Measurements from ENCODE around the gene GLOD5. TPM values are rescaled to one million over a fixed set of nuclear protein-coding genes. Genes with fewer than 3 reads are reported as not detected.

The GLOD5 gene
- total RNA-seq, 1 donor from 2014 or later, result not detected

- Mint-ChIP-seq H3K4me3 (no peak overlapping the region), H3K27ac (no peak overlapping the region), H3K4me1 (peaks cover 11% of the 10 kb centered on the region), H3K36me3 (ENCODE audit: low read depth) (peaks cover 3% of the 10 kb centered on the region), H3K27me3 (no peaks in the 10 kb centered on the region), H3K9me3 (no peaks in the 10 kb centered on the region)
- ChIA-PET CTCF (no interaction called here), POLR2A (no interaction called here)
- ATAC-seq (ENCODE audit: low read depth) (no peak), DNase-seq (no peak)
- intact Hi-C loops (cut with micrococcal nuclease), result no loop called here
- TF ChIP-seq CTCF (IDR thresholded peaks at IDR 0.05), result no peak
Observed at GRCh38 chrX:48741834-48742233, 19.7 kb upstream of the GLOD5 start.

GRCh38 chrX:48745222-48745621 is 16.3 kb upstream of the GLOD5 start:
- ChIA-PET CTCF (no interaction called here), POLR2A (no interaction called here)
- no peak for TF ChIP-seq CTCF (IDR thresholded peaks at IDR 0.05)
- no peak for ATAC-seq (ENCODE audit: low read depth)
- Mint-ChIP-seq H3K4me3 (no peak overlapping the region), H3K27me3 (no peaks in the 10 kb centered on the region), H3K4me1 (no peaks in the 10 kb centered on the region), H3K9me3 (no peaks in the 10 kb centered on the region), H3K27ac (no peak overlapping the region), H3K36me3 (ENCODE audit: low read depth) (no peaks in the 10 kb centered on the region)
- intact Hi-C loops (cut with micrococcal nuclease), result no loop called here
- no peak for DNase-seq

GRCh38 chrX:48747415-48748016 is 14.0 kb upstream of the GLOD5 start:
- no peaks in the 10 kb centered on the region for H3K27me3 Mint-ChIP-seq
- no peaks in the 10 kb centered on the region for H3K4me1 Mint-ChIP-seq
- no peak for DNase-seq
- no peak overlapping the region for H3K4me3 Mint-ChIP-seq
- intact Hi-C loops (cut with micrococcal nuclease), result no loop called here
- H3K36me3 Mint-ChIP-seq (ENCODE audit: low read depth), result no peaks in the 10 kb centered on the region
- ChIA-PET CTCF (no interaction called here), POLR2A (no interaction called here)
- ATAC-seq (ENCODE audit: low read depth), result no peak
- H3K9me3 Mint-ChIP-seq, result no peaks in the 10 kb centered on the region
- no peak for TF ChIP-seq CTCF (IDR thresholded peaks at IDR 0.05)
- no peak overlapping the region for H3K27ac Mint-ChIP-seq

GRCh38 chrX:48749182-48749581 is 12.4 kb upstream of the GLOD5 start:
- CTCF ChIA-PET, result no interaction called here
- no peak overlapping the region for H3K27ac Mint-ChIP-seq

GRCh38 chrX:48751343-48751742 is 10.2 kb upstream of the GLOD5 start:
- Mint-ChIP-seq H3K4me1 (no peaks in the 10 kb centered on the region), H3K27me3 (no peaks in the 10 kb centered on the region), H3K27ac (no peak overlapping the region), H3K9me3 (no peaks in the 10 kb centered on the region), H3K4me3 (no peak overlapping the region), H3K36me3 (ENCODE audit: low read depth) (no peaks in the 10 kb centered on the region)
- intact Hi-C loops (cut with micrococcal nuclease), result no loop called here
- DNase-seq (no peak), ATAC-seq (ENCODE audit: low read depth) (no peak)
- ChIA-PET CTCF (no interaction called here), POLR2A (no interaction called here)
- TF ChIP-seq CTCF (IDR thresholded peaks at IDR 0.05), result no peak

More at GRCh38 chrX:48749182-48749581, 12.4 kb upstream of the GLOD5 start:
- ATAC-seq (ENCODE audit: low read depth) (no peak), DNase-seq (no peak)
- POLR2A ChIA-PET, result no interaction called here
- Mint-ChIP-seq H3K4me1 (no peaks in the 10 kb centered on the region), H3K4me3 (no peak overlapping the region), H3K9me3 (no peaks in the 10 kb centered on the region), H3K36me3 (ENCODE audit: low read depth) (no peaks in the 10 kb centered on the region), H3K27me3 (no peaks in the 10 kb centered on the region)
- TF ChIP-seq CTCF (IDR thresholded peaks at IDR 0.05), result no peak
- intact Hi-C loops (cut with micrococcal nuclease), result no loop called here
